Gastrocnemius medialis (tissue), 4 donors: ENCODE results near the gene GPC6. TPM values are rescaled to one million over a fixed set of nuclear protein-coding genes. Genes with fewer than 3 reads are reported as not detected.

ENCODE experiments used
- ATAC-seq, 2 donors: fragments of 150-250 bp; one replicate each; pipeline ENCODE4 v1.9.1; 2016
- DNase-seq, 2 donors: peaks; one replicate each; pipeline ENCODE4 v3.0.0-alpha.2; 2019
- H3K27ac ChIP-seq, 4 donors: fragments of 200-600 bp; sonication (generic); 1 replicate in 1 of 4; 2 replicates in 3 of 4; pipeline ENCODE4 v1.5.1; 2016 to 2018; ENCODE audit warnings: mild to moderate bottlenecking in 2 of 4, moderate library complexity in 1 of 4
- H3K27me3 ChIP-seq, 3 donors: fragments of 200-600 bp; sonication (generic) in 2 of 3; 1 replicate in 1 of 3; 2 replicates in 2 of 3; pipeline versions ENCODE4 v1.5.1 to v1.6.0; 2016 to 2019; ENCODE audit warnings: mild to moderate bottlenecking in 1 of 3, moderate library complexity in 1 of 3
- H3K36me3 ChIP-seq, 2 donors: fragments of 200-600 bp; sonication (generic) in 1 of 2; one replicate each; pipeline ENCODE4 v1.5.1; 2017 to 2018
- H3K4me1 ChIP-seq, 2 donors: fragments of 200-600 bp; sonication (generic) in 1 of 2; one replicate each; pipeline ENCODE4 v1.5.1; 2016 to 2017; ENCODE audit warnings: mild to moderate bottlenecking in 2 of 2
- H3K4me3 ChIP-seq, 4 donors: fragments of 200-600 bp; sonication (generic) in 3 of 4; 1 replicate in 1 of 4; 2 replicates in 3 of 4; pipeline ENCODE4 v1.5.1; 2016 to 2019; ENCODE audit warnings: mild to moderate bottlenecking in 2 of 4
- H3K9me3 ChIP-seq, 3 donors: fragments of 200-600 bp; sonication (generic) in 2 of 3; 1 replicate in 1 of 3; 2 replicates in 2 of 3; pipeline ENCODE4 v1.5.1; 2016 to 2019
- CTCF ChIP-seq, 5 experiments: fragments of 450-650 bp in 3 of 5; fragments of 200-600 bp in 2 of 5; sonication (generic) in 2 of 5; IDR thresholded peaks in 4 of 5; conservative IDR thresholded peaks in 1 of 5; 1 replicate in 4 of 5; 2 replicates in 1 of 5; pipeline ENCODE4 v1.5.1; 2016 to 2019; ENCODE audit warnings: antibody characterized with exemption in 5 of 5, mild to moderate bottlenecking in 3 of 5, moderate library complexity in 3 of 5
- POLR2A ChIP-seq, 2 donors: fragments of 450-650 bp; IDR thresholded peaks; one replicate each; pipeline ENCODE4 v1.6.1; 2017; ENCODE audit warnings: antibody characterized with exemption in 2 of 2, mild to moderate bottlenecking in 2 of 2, moderate library complexity in 2 of 2
- in situ Hi-C, 4 donors: fragments of 200-750 bp; cut with MboI; loops; one replicate each; pipeline versions ENCODE4 v1.15.0 to v1.8.0; 2017; ENCODE audit warnings: low sequenced_read_pairs in 4 of 4
- intact Hi-C: fragments of 100-400 bp; cut with DNase I; formaldehyde crosslinking; loops from one replicate; pipeline ENCODE4 v1.15.1; 2023; ENCODE audit warnings: low total_unique reads
- total RNA-seq, 4 donors: library from RNA; depleted of rRNA; stranded (reverse); fragments of >200 nt; gene quantifications; one replicate each; pipeline versions ENCODE4 v1.1.0 to v1.2.3, GENCODE V29; 2016

GPC6 gene
- total RNA-seq, 4 donors from 2014 or later = 0.47 to 0.88 (median 0.59) TPM

GRCh38 chr13:94303644-94304174 is 1077.1 kb downstream of the GPC6 start:
- DNase-seq (no peak), ATAC-seq (no peak)
- Histone ChIP-seq H3K27ac (no peak overlapping the region), H3K4me3 (no peak overlapping the region), H3K27me3 (no peaks in the 10 kb centered on the region), H3K9me3 (no peaks in the 10 kb centered on the region), H3K36me3 (no peaks in the 10 kb centered on the region), H3K4me1 (peaks cover 0 to 6% of the 10 kb centered on the region in 2 donors)
- intact Hi-C loops = no loop called here
- no peak for TF ChIP-seq POLR2A (IDR thresholded peaks at IDR 0.05)
- no peak for TF ChIP-seq CTCF (IDR thresholded peaks at IDR 0.05 in 4 of 5, conservative IDR thresholded peaks at IDR 0.05 in 1 of 5)
- in situ Hi-C loops = no loop called here

GRCh38 chr13:94305033-94305432 is 1078.4 kb downstream of the GPC6 start:
- DNase-seq (no peak), ATAC-seq (peak in 1 of 2 donors; percentile 10)
- no peak for TF ChIP-seq POLR2A (IDR thresholded peaks at IDR 0.05)
- TF ChIP-seq CTCF (IDR thresholded peaks at IDR 0.05 in 4 of 5, conservative IDR thresholded peaks at IDR 0.05 in 1 of 5) = no peak
- intact Hi-C loops (no loop called here), in situ Hi-C loops (no loop called here)
- Histone ChIP-seq H3K4me3 (no peak overlapping the region), H3K36me3 (no peaks in the 10 kb centered on the region), H3K4me1 (peaks cover 0 to 6% of the 10 kb centered on the region in 2 donors), H3K27ac (peak overlapping the region in 1 of 4 donors; percentile 12), H3K27me3 (no peaks in the 10 kb centered on the region), H3K9me3 (no peaks in the 10 kb centered on the region)

GRCh38 chr13:94305463-94305862 is 1078.9 kb downstream of the GPC6 start:
- in situ Hi-C loops (no loop called here), intact Hi-C loops (no loop called here)
- TF ChIP-seq POLR2A (IDR thresholded peaks at IDR 0.05) (no peak), CTCF (IDR thresholded peaks at IDR 0.05 in 4 of 5, conservative IDR thresholded peaks at IDR 0.05 in 1 of 5) (no peak)
- Histone ChIP-seq H3K4me3 (no peak overlapping the region), H3K27ac (peak overlapping the region in 1 of 4 donors; percentile 12), H3K36me3 (no peaks in the 10 kb centered on the region), H3K27me3 (no peaks in the 10 kb centered on the region), H3K9me3 (no peaks in the 10 kb centered on the region), H3K4me1 (peaks cover 0 to 6% of the 10 kb centered on the region in 2 donors)
- DNase-seq (peak in 1 of 2 donors; percentile 14), ATAC-seq (peak; percentile 77 to 92)

GRCh38 chr13:94305934-94306333 is 1079.3 kb downstream of the GPC6 start:
- in situ Hi-C loops = no loop called here
- TF ChIP-seq CTCF (IDR thresholded peaks at IDR 0.05 in 4 of 5, conservative IDR thresholded peaks at IDR 0.05 in 1 of 5) = no peak
- TF ChIP-seq POLR2A (IDR thresholded peaks at IDR 0.05) = no peak
- Histone ChIP-seq H3K27ac (no peak overlapping the region), H3K4me3 (no peak overlapping the region), H3K36me3 (no peaks in the 10 kb centered on the region), H3K27me3 (no peaks in the 10 kb centered on the region), H3K4me1 (peaks cover 0 to 6% of the 10 kb centered on the region in 2 donors), H3K9me3 (no peaks in the 10 kb centered on the region)
- ATAC-seq (no peak), DNase-seq (no peak)
- intact Hi-C loops = no loop called here

- ATAC-seq (no peak), DNase-seq (no peak)
- H3K27ac ChIP-seq = no peak overlapping the region
Observed at GRCh38 chr13:94308832-94309231, 1082.2 kb downstream of the GPC6 start.

More at GRCh38 chr13:94308832-94309231, 1082.2 kb downstream of the GPC6 start:
- in situ Hi-C loops = no loop called here
- Histone ChIP-seq H3K9me3 (no peaks in the 10 kb centered on the region), H3K36me3 (no peaks in the 10 kb centered on the region), H3K4me1 (peaks cover 0 to 6% of the 10 kb centered on the region in 2 donors), H3K4me3 (no peak overlapping the region), H3K27me3 (no peaks in the 10 kb centered on the region)
- intact Hi-C loops = no loop called here
- TF ChIP-seq POLR2A (IDR thresholded peaks at IDR 0.05) = no peak
- no peak for TF ChIP-seq CTCF (IDR thresholded peaks at IDR 0.05 in 4 of 5, conservative IDR thresholded peaks at IDR 0.05 in 1 of 5)
